Cardiac fibroblast (primary cell): Measurements from ENCODE around the gene DRAM1.

Experiments used
- DNase-seq, 2 donors: peaks; one replicate each; pipeline versions ENCODE4 v3.0.0 to v3.0.0-alpha.2; 2010; ENCODE audit warnings: low read depth in 2 of 2
- H3K4me3 ChIP-seq, 2 donors: replicated peaks in 1 of 2; 1 replicate in 1 of 2; 2 replicates in 1 of 2; pipeline ENCODE4 v1.5.1; 2011; ENCODE audit warnings: low read depth in 2 of 2, low read length in 2 of 2, mild to moderate bottlenecking in 2 of 2, moderate library complexity in 1 of 2
- CTCF ChIP-seq: IDR thresholded peaks from one replicate; pipeline ENCODE4 v1.5.1; 2011; ENCODE audit warnings: low read depth, mild to moderate bottlenecking, low read length, inconsistent platforms

The DRAM1 gene

GRCh38 chr12:101940400-101940950 lies 63.1 kb downstream of the DRAM1 start:
- TF ChIP-seq CTCF, result no peak
- DNase-seq, result no peak
- no peak overlapping the region for H3K4me3 ChIP-seq

GRCh38 chr12:101941306-101942249 lies 64.2 kb downstream of the DRAM1 start:
- H3K4me3 ChIP-seq, result no peak overlapping the region
- TF ChIP-seq CTCF, result no peak
- no peak for DNase-seq

- no peak overlapping the region for H3K4me3 ChIP-seq
- no peak for DNase-seq
- TF ChIP-seq CTCF, result no peak
Observed at GRCh38 chr12:101942250-101942605, 64.8 kb downstream of the DRAM1 start.

- DNase-seq, result no peak
- no peak for TF ChIP-seq CTCF
- H3K4me3 ChIP-seq, result no peak overlapping the region
Observed at GRCh38 chr12:101945369-101946232, 68.2 kb downstream of the DRAM1 start.

- no peak for DNase-seq
- no peak overlapping the region for H3K4me3 ChIP-seq
- TF ChIP-seq CTCF, result no peak
Observed at GRCh38 chr12:101946233-101946611, 68.8 kb downstream of the DRAM1 start.

- no peak overlapping the region for H3K4me3 ChIP-seq
- TF ChIP-seq CTCF, result no peak
- DNase-seq, result no peak
Observed at GRCh38 chr12:101947316-101947715, 69.9 kb downstream of the DRAM1 start.
